ENCODE measurements around the gene RASA2. TPM values are rescaled to one million over a fixed set of nuclear protein-coding genes. Genes with fewer than 3 reads are reported as not detected.

RASA2 gene
- total and polyA plus RNA-seq, 4 donors = 1.6 to 5.4 (median 4.6) TPM

GRCh38 chr3:141659821-141660613 lies 173.2 kb downstream of the RASA2 start:
- Histone ChIP-seq H3K27ac (ENCODE audit: low read depth in 1 of 2, low read length in 2 of 2) (peak overlapping the region in 1 of 2 donors; percentile 21), H3K4me3 (ENCODE audit: low read depth in 1 of 3, low read length in 3 of 3) (peak overlapping the region in 2 of 3 donors; percentile 58 to 72), H3K27me3 (ENCODE audit: control insufficient read depth in 4 of 4, insufficient read depth in 4 of 4, low read length in 3 of 4) (peaks cover 0 to 9% (median 4%) of the 10 kb centered on the region in 4 donors), H3K4me1 (ENCODE audit: control insufficient read depth in 4 of 4, insufficient read depth in 4 of 4, low read length in 3 of 4) (peaks cover 0 to 12% (median 10%) of the 10 kb centered on the region in 4 donors), H3K36me3 (ENCODE audit: control insufficient read depth in 4 of 4, insufficient read depth in 3 of 4, low read depth in 1 of 4, low read length in 3 of 4) (no peaks in the 10 kb centered on the region), H3K9me3 (ENCODE audit: control insufficient read depth in 4 of 4, low read length in 3 of 4) (peaks cover 4 to 14% (median 13%) of the 10 kb centered on the region in 4 donors), H3K9ac (ENCODE audit: low read depth in 1 of 2, low read length in 2 of 2) (no peak overlapping the region)
- DNase-seq (ENCODE audit: low spot score) = peak; percentile 41
- TF ChIP-seq FOXA1 (IDR thresholded peaks at IDR 0.05) (no peak), RXRA (IDR thresholded peaks at IDR 0.05) (no peak), YY1 (IDR thresholded peaks at IDR 0.05) (no peak)
- WGBS = 2% methylated on average over 64 of the region's 64 CpGs

GRCh38 chr3:141660614-141660947 lies 173.8 kb downstream of the RASA2 start:
- Histone ChIP-seq H3K9ac (ENCODE audit: low read depth in 1 of 2, low read length in 2 of 2) (no peak overlapping the region), H3K27ac (ENCODE audit: low read depth in 1 of 2, low read length in 2 of 2) (no peak overlapping the region), H3K36me3 (ENCODE audit: control insufficient read depth in 4 of 4, insufficient read depth in 3 of 4, low read depth in 1 of 4, low read length in 3 of 4) (no peaks in the 10 kb centered on the region), H3K27me3 (ENCODE audit: control insufficient read depth in 4 of 4, insufficient read depth in 4 of 4, low read length in 3 of 4) (peaks cover 0 to 9% (median 4%) of the 10 kb centered on the region in 4 donors), H3K4me3 (ENCODE audit: low read depth in 1 of 3, low read length in 3 of 3) (peak overlapping the region in 1 of 3 donors; percentile 58), H3K9me3 (ENCODE audit: control insufficient read depth in 4 of 4, low read length in 3 of 4) (peaks cover 4 to 14% (median 13%) of the 10 kb centered on the region in 4 donors), H3K4me1 (ENCODE audit: control insufficient read depth in 4 of 4, insufficient read depth in 4 of 4, low read length in 3 of 4) (peaks cover 0 to 12% (median 10%) of the 10 kb centered on the region in 4 donors)
- WGBS = 43% methylated on average over 9 of the region's 9 CpGs
- no peak for DNase-seq (ENCODE audit: low spot score)
- TF ChIP-seq TAF1 (conservative IDR thresholded peaks at IDR 0.05) = no peak
- TF ChIP-seq ZBTB33 (IDR thresholded peaks at IDR 0.05) = no peak
- no peak for TF ChIP-seq NR2F2 (IDR thresholded peaks at IDR 0.05)
- no peak for TF ChIP-seq RAD21 (IDR thresholded peaks at IDR 0.05)
- TF ChIP-seq FOXA2 (IDR thresholded peaks at IDR 0.05) = no peak
- no peak for TF ChIP-seq JUND (IDR thresholded peaks at IDR 0.05)
- TF ChIP-seq ATF3 (IDR thresholded peaks at IDR 0.05) = no peak
- no peak for TF ChIP-seq HNF4A (conservative IDR thresholded peaks at IDR 0.05)
- TF ChIP-seq GABPA (IDR thresholded peaks at IDR 0.05 in 1 of 2, conservative IDR thresholded peaks at IDR 0.05 in 1 of 2) = no peak
- TF ChIP-seq HNF4G (IDR thresholded peaks at IDR 0.05) = no peak

- H3K27ac ChIP-seq (ENCODE audit: low read depth in 1 of 2, low read length in 2 of 2) = no peak overlapping the region
- DNase-seq (ENCODE audit: low spot score) = no peak
- H3K9ac ChIP-seq (ENCODE audit: low read depth in 1 of 2, low read length in 2 of 2) = no peak overlapping the region
- H3K27me3 ChIP-seq (ENCODE audit: control insufficient read depth in 4 of 4, insufficient read depth in 4 of 4, low read length in 3 of 4) = peaks cover 0 to 9% (median 4%) of the 10 kb centered on the region in 4 donors
- H3K36me3 ChIP-seq (ENCODE audit: control insufficient read depth in 4 of 4, insufficient read depth in 3 of 4, low read depth in 1 of 4, low read length in 3 of 4) = no peaks in the 10 kb centered on the region
- peaks cover 0 to 12% (median 10%) of the 10 kb centered on the region in 4 donors for H3K4me1 ChIP-seq (ENCODE audit: control insufficient read depth in 4 of 4, insufficient read depth in 4 of 4, low read length in 3 of 4)
- WGBS = 83% methylated on average over 11 of the region's 11 CpGs
- H3K9me3 ChIP-seq (ENCODE audit: control insufficient read depth in 4 of 4, low read length in 3 of 4) = peaks cover 4 to 14% (median 12%) of the 10 kb centered on the region in 4 donors
- TF ChIP-seq GABPA (IDR thresholded peaks at IDR 0.05 in 1 of 2, conservative IDR thresholded peaks at IDR 0.05 in 1 of 2) (no peak), FOXA2 (IDR thresholded peaks at IDR 0.05) (no peak), SP1 (IDR thresholded peaks at IDR 0.05) (peak; percentile 26), RXRA (IDR thresholded peaks at IDR 0.05) (peak; percentile 56 to 59), NR2F2 (IDR thresholded peaks at IDR 0.05) (peak; percentile 42), HNF4A (conservative IDR thresholded peaks at IDR 0.05) (peak in 1 of 2 donors; percentile 7)
- H3K4me3 ChIP-seq (ENCODE audit: low read depth in 1 of 3, low read length in 3 of 3) = no peak overlapping the region
These were observed 174.7 kb downstream of the RASA2 start for GRCh38 chr3:141661229-141662196.
